ENCODE measurements around the gene TBX18.

GRCh38 chr6:84651583-84651982 is 112.8 kb downstream of the TBX18 start:
- TF ChIP-seq CTCF (IDR thresholded peaks at IDR 0.05): no peak
- TF ChIP-seq POLR2A (IDR thresholded peaks at IDR 0.05): no peak
- TF ChIP-seq EP300 (IDR thresholded peaks at IDR 0.05): no peak
